ENCODE results near the gene CSF3. TPM values are rescaled to one million over a fixed set of nuclear protein-coding genes. Genes with fewer than 3 reads are reported as not detected.

Gene CSF3
- total and polyA plus RNA-seq, 2 of the 4 experiments (the other 2 are of a cell fraction), result not detected

DNA sequence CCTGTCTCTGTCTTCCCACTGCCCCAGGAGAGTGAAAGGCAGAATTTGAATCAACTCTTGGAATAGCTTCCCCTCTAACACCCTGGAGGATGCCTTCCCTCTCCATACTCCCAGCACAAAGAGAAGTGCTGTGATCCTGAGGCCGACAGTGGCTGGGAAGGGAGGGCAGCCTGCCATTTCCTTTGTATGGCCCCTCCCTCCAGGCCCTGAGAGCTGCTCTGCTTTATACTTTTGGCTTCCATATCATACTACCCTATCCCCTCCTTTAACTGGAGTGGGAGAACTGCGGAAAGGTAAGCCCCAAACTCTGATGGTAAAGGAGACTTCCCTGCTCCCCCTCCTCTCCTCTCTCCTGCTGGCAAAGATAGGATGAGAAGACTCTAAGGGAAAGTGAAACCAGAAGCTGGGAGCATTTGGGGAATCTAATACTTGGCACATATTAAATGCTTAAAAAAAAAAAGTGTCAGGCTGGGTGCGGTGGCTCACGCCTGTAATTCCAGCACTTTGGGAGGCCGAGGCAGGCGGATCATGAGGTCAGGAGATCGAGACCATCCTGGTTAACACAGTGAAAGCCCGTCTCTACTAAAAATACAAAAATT lies 43.0 kb downstream of the CSF3 start (continued):
- TF ChIP-seq FOS (IDR thresholded peaks at IDR 0.05; ENCODE audit: low read depth, low read length), result no peak

GRCh38 chr17:40058865-40059264 lies 43.6 kb downstream of the CSF3 start:
- no peak for ATAC-seq (ENCODE audit: low read depth)
- H4K91ac ChIP-seq (ENCODE audit: insufficient read depth, low read depth, low read length), result no peak overlapping the region
- H2BK15ac ChIP-seq (ENCODE audit: low read depth, low read length), result no peak overlapping the region
- 0 out of 2 replicates have a peak, but pooled peaks cover 4% of the 10 kb centered on the region for H4K20me1 ChIP-seq (ENCODE audit: insufficient read depth, low read length)
- H3K9ac ChIP-seq (ENCODE audit: low read depth, low read length), result no peak overlapping the region
- no peak overlapping the region for H2AFZ ChIP-seq (replicated peaks; ENCODE audit: low read length, poor library complexity)
- BruUV-seq (replicated peaks), result no TSS peak
- no peak for TF ChIP-seq MAZ (IDR thresholded peaks at IDR 0.05; ENCODE audit: borderline replicate concordance, low read depth, low read length)
- TF ChIP-seq MXI1 (IDR thresholded peaks at IDR 0.05; ENCODE audit: borderline replicate concordance, low read depth, low read length), result no peak
- no peak for TF ChIP-seq POLR2A (IDR thresholded peaks at IDR 0.05; ENCODE audit: low read depth, low read length)
- TF ChIP-seq, protein P1, sequence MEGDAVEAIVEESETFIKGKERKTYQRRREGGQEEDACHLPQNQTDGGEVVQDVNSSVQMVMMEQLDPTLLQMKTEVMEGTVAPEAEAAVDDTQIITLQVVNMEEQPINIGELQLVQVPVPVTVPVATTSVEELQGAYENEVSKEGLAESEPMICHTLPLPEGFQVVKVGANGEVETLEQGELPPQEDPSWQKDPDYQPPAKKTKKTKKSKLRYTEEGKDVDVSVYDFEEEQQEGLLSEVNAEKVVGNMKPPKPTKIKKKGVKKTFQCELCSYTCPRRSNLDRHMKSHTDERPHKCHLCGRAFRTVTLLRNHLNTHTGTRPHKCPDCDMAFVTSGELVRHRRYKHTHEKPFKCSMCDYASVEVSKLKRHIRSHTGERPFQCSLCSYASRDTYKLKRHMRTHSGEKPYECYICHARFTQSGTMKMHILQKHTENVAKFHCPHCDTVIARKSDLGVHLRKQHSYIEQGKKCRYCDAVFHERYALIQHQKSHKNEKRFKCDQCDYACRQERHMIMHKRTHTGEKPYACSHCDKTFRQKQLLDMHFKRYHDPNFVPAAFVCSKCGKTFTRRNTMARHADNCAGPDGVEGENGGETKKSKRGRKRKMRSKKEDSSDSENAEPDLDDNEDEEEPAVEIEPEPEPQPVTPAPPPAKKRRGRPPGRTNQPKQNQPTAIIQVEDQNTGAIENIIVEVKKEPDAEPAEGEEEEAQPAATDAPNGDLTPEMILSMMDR (conservative IDR thresholded peaks at IDR 0.05; ENCODE audit: low read depth, low read length), result no peak
- TF ChIP-seq USF2 (IDR thresholded peaks at IDR 0.05; ENCODE audit: low read depth, low read length), result no peak
- no peak for TF ChIP-seq CHD1 (IDR thresholded peaks at IDR 0.05; ENCODE audit: low read depth, low read length)
- no peak for TF ChIP-seq FOS (IDR thresholded peaks at IDR 0.05; ENCODE audit: low read depth, low read length)
- no peaks in the 10 kb centered on the region for H3K9me3 ChIP-seq (ENCODE audit: control insufficient read depth, insufficient read depth, low read length)
- peak overlapping the region in 1 of 2 experiments; percentile 5; a peak in 1 of 4 replicates for H4K8ac ChIP-seq (ENCODE audit: low read depth in 2 of 2, low read length in 2 of 2)
- no peak overlapping the region for H3K27ac ChIP-seq (ENCODE audit: insufficient read depth, low read length)
- ChIA-PET POLR2A (ENCODE audit: unreplicated experiment) (no interaction called here), CTCF (no interaction called here)
- peaks cover 6% of the 10 kb centered on the region for H3K4me1 ChIP-seq (ENCODE audit: control insufficient read depth, insufficient read depth, low read length)
- dilution Hi-C loops (cut with HindIII; ENCODE audit: low sequenced_read_pairs, unreplicated experiment), result no loop called here
- intact Hi-C loops (cut with micrococcal nuclease), result no loop called here
- H3K4ac ChIP-seq (ENCODE audit: low read depth, low read length), result 0 out of 2 replicates have a peak overlapping the region, but pooled peaks have one; percentile 13
- H2BK20ac ChIP-seq (ENCODE audit: low read depth, low read length), result no peak overlapping the region
- H3K18ac ChIP-seq (ENCODE audit: low read depth, low read length), result no peak overlapping the region
- H3K14ac ChIP-seq (replicated peaks; ENCODE audit: low read depth, low read length), result no peak overlapping the region
- peak overlapping the region; percentile 87 for H2AK9ac ChIP-seq (replicated peaks; ENCODE audit: low read depth, low read length, poor library complexity)
- no peak for DNase-seq
- no peak overlapping the region for H3K23ac ChIP-seq (ENCODE audit: low read depth, low read length)
- 0 out of 2 replicates have a peak, but pooled peaks cover 3% of the 10 kb centered on the region for H3K9me1 ChIP-seq (ENCODE audit: insufficient read depth, low read length)
- H2AK5ac ChIP-seq (ENCODE audit: low read depth, low read length), result peak overlapping the region; percentile 15; the same call in 1 of the 2 replicates
- no peak overlapping the region for H3K4me2 ChIP-seq (ENCODE audit: low read depth, low read length)
- no peaks in the 10 kb centered on the region for H3K27me3 ChIP-seq (ENCODE audit: control insufficient read depth, insufficient read depth, low read length)
- H4K5ac ChIP-seq (ENCODE audit: low read depth, low read length), result no peak overlapping the region
- no CpG with 5 or more reads among the region's 1 CpG for WGBS, 2 experiments (ENCODE audit: extremely low coverage in 2 of 2, insufficient read length in 1 of 2)
- no peak overlapping the region for H3K56ac ChIP-seq (ENCODE audit: extremely low read depth, insufficient read depth, low read length)
- H3K4me3 ChIP-seq (ENCODE audit: insufficient read depth, low read depth, low read length), result no peak overlapping the region
- in situ Hi-C loops (cut with MboI; ENCODE audit: low sequenced_read_pairs), result no loop called here
- no peaks in the 10 kb centered on the region for H3K36me3 ChIP-seq (ENCODE audit: control insufficient read depth, insufficient read depth, low read length)
- no peak overlapping the region for H2BK5ac ChIP-seq (ENCODE audit: low read depth, low read length, poor library complexity, severe bottlenecking)
- peaks cover 8 to 18% of the 10 kb centered on the region in 2 experiments for H3K79me1 ChIP-seq (ENCODE audit: low read depth in 1 of 2, low read length in 2 of 2)
- no peak overlapping the region for H2BK120ac ChIP-seq (ENCODE audit: low read depth, low read length)
